BLaER1 treated with 17β-estradiol and CSF1 and Interleukin-3, amounts not matched to agents 10 nM and 100 nM (cell line): Measurements from ENCODE around the gene MAP2K5.
"Not testable (repeated sequence)": the region's sequence is repeated elsewhere in the genome, so short reads cannot be mapped to it uniquely, and the experiment has no call there.

Experiments used
- H3K27ac ChIP-seq, 11 experiments: shearing (Covaris generic); formaldehyde crosslinking; 2 replicates each; pipeline ENCODE4 v1.8.1; 2022
- H3K27me3 ChIP-seq, 11 experiments: shearing (Covaris generic); formaldehyde crosslinking; 2 replicates each; pipeline ENCODE4 v1.8.1; 2022
- H3K36me3 ChIP-seq, 11 experiments: shearing (Covaris generic); formaldehyde crosslinking; 2 replicates each; pipeline ENCODE4 v1.8.1; 2022
- H3K4me1 ChIP-seq, 10 experiments: shearing (Covaris generic); formaldehyde crosslinking; 2 replicates each; pipeline ENCODE4 v1.8.1; 2022
- H3K4me2 ChIP-seq, 11 experiments: shearing (Covaris generic); formaldehyde crosslinking; 2 replicates each; pipeline ENCODE4 v1.8.1; 2022
- H3K4me3 ChIP-seq, 10 experiments: shearing (Covaris generic); formaldehyde crosslinking; 2 replicates each; pipeline ENCODE4 v1.8.1; 2022
- H3K9ac ChIP-seq, 11 experiments: shearing (Covaris generic); formaldehyde crosslinking; 2 replicates each; pipeline ENCODE4 v1.8.1; 2022
- H3K9me3 ChIP-seq, 11 experiments: shearing (Covaris generic); formaldehyde crosslinking; replicated peaks in 1 of 11; 2 replicates each; pipeline ENCODE4 v1.8.1; 2022
- H4K20me1 ChIP-seq, 11 experiments: shearing (Covaris generic); formaldehyde crosslinking; 2 replicates each; pipeline ENCODE4 v1.8.1; 2022
- Cebpa-rat ChIP-seq, 11 experiments: shearing (Covaris generic); IDR thresholded peaks; 2 replicates each; pipeline ENCODE4 v1.8.1; 2022

Gene MAP2K5

GRCh38 chr15:67632261-67632660, 89.8 kb downstream of the MAP2K5 start:
- Histone ChIP-seq H3K36me3 (peaks cover 15 to 50% (median 27%) of the 10 kb centered on the region in 11 experiments; a peak in 18 of 22 replicates), H4K20me1 (no peaks in the 10 kb centered on the region), H3K9ac (no peak overlapping the region), H3K27me3 (no peaks in the 10 kb centered on the region), H3K4me1 (no peaks in the 10 kb centered on the region), H3K27ac (no peak overlapping the region), H3K9me3 (peaks cover 5 to 22% (median 8%) of the 10 kb centered on the region in 11 experiments; a peak in 17 of 22 replicates), H3K4me3 (no peak overlapping the region), H3K4me2 (no peak overlapping the region)
- TF ChIP-seq Cebpa-rat (IDR thresholded peaks at IDR 0.05): no peak

- H3K27ac ChIP-seq, H3K9ac ChIP-seq, H3K4me1 ChIP-seq, H3K4me2 ChIP-seq, H3K27me3 ChIP-seq, H3K4me3 ChIP-seq, H4K20me1 ChIP-seq: not testable (repeated sequence)
- peaks cover 18 to 56% (median 31%) of the 10 kb centered on the region in 11 experiments; a peak in 17 of 22 replicates for H3K36me3 ChIP-seq
- peaks cover 5 to 22% (median 8%) of the 10 kb centered on the region in 11 experiments; a peak in 17 of 22 replicates for H3K9me3 ChIP-seq
These were observed 93.4 kb downstream of the MAP2K5 start for GRCh38 chr15:67635950-67636349.

GRCh38 chr15:67639591-67639990, 97.1 kb downstream of the MAP2K5 start:
- peaks cover 0 to 6% (median 0%) of the 10 kb centered on the region in 10 experiments; a peak in 3 of 20 replicates for H3K4me1 ChIP-seq
- H4K20me1 ChIP-seq: no peaks in the 10 kb centered on the region
- no peak overlapping the region for H3K27ac ChIP-seq
- no peak overlapping the region for H3K9ac ChIP-seq
- no peak overlapping the region for H3K4me3 ChIP-seq
- peaks cover 0 to 7% (median 2%) of the 10 kb centered on the region in 11 experiments; a peak in 7 of 22 replicates for H3K9me3 ChIP-seq
- no peak for TF ChIP-seq Cebpa-rat (IDR thresholded peaks at IDR 0.05)
- H3K4me2 ChIP-seq: no peak overlapping the region
- no peaks in the 10 kb centered on the region for H3K27me3 ChIP-seq
- peaks cover 5 to 40% (median 15%) of the 10 kb centered on the region in 11 experiments; a peak in 17 of 22 replicates for H3K36me3 ChIP-seq

- Histone ChIP-seq H3K36me3 (peaks cover 0 to 36% (median 15%) of the 10 kb centered on the region in 11 experiments; a peak in 17 of 22 replicates), H3K4me1 (peaks cover 0 to 6% (median 0%) of the 10 kb centered on the region in 10 experiments; a peak in 3 of 20 replicates), H3K9ac (no peak overlapping the region), H4K20me1 (no peaks in the 10 kb centered on the region), H3K4me3 (no peak overlapping the region), H3K27me3 (no peaks in the 10 kb centered on the region), H3K4me2 (no peak overlapping the region), H3K9me3 (peaks cover 0 to 4% (median 0%) of the 10 kb centered on the region in 11 experiments; a peak in 1 of 22 replicates), H3K27ac (no peak overlapping the region)
- TF ChIP-seq Cebpa-rat (IDR thresholded peaks at IDR 0.05): no peak
These were observed 99.0 kb downstream of the MAP2K5 start for GRCh38 chr15:67641453-67641852.

GRCh38 chr15:67646847-67647246, 104.3 kb downstream of the MAP2K5 start:
- H3K9ac ChIP-seq: no peak overlapping the region
- no peaks in the 10 kb centered on the region for H3K27me3 ChIP-seq
- no peaks in the 10 kb centered on the region for H4K20me1 ChIP-seq
- no peak overlapping the region for H3K4me2 ChIP-seq
- H3K27ac ChIP-seq: no peak overlapping the region
- H3K36me3 ChIP-seq: peaks cover 7 to 51% (median 21%) of the 10 kb centered on the region in 11 experiments; a peak in 19 of 22 replicates
- no peak overlapping the region for H3K4me3 ChIP-seq
- H3K4me1 ChIP-seq: peaks cover 0 to 6% (median 0%) of the 10 kb centered on the region in 10 experiments; a peak in 3 of 20 replicates
- peaks cover 0 to 4% (median 0%) of the 10 kb centered on the region in 11 experiments; a peak in 1 of 22 replicates for H3K9me3 ChIP-seq
- no peak for TF ChIP-seq Cebpa-rat (IDR thresholded peaks at IDR 0.05)

GRCh38 chr15:67652586-67652985, 110.1 kb downstream of the MAP2K5 start:
- no peak overlapping the region for H3K27ac ChIP-seq
- H3K27me3 ChIP-seq: no peaks in the 10 kb centered on the region
- peaks cover 31 to 43% (median 37%) of the 10 kb centered on the region in 11 experiments for H3K9me3 ChIP-seq
- no peak overlapping the region for H3K4me3 ChIP-seq
- H3K9ac ChIP-seq: no peak overlapping the region
- H4K20me1 ChIP-seq: no peaks in the 10 kb centered on the region
- H3K4me1 ChIP-seq: no peaks in the 10 kb centered on the region
- peaks cover 34 to 83% (median 48%) of the 10 kb centered on the region in 11 experiments; a peak in 21 of 22 replicates for H3K36me3 ChIP-seq
- TF ChIP-seq Cebpa-rat (IDR thresholded peaks at IDR 0.05): no peak
- H3K4me2 ChIP-seq: no peak overlapping the region

GRCh38 chr15:67660446-67660845, 117.9 kb downstream of the MAP2K5 start:
- Histone ChIP-seq H3K4me1 (peaks cover 0 to 13% (median 10%) of the 10 kb centered on the region in 10 experiments; a peak in 15 of 20 replicates), H3K4me3 (no peak overlapping the region), H3K9ac (no peak overlapping the region), H3K36me3 (peaks cover 23 to 65% (median 42%) of the 10 kb centered on the region in 11 experiments), H3K27ac (no peak overlapping the region), H3K27me3 (no peaks in the 10 kb centered on the region), H4K20me1 (no peaks in the 10 kb centered on the region), H3K4me2 (no peak overlapping the region; a peak in 1 of 22 replicates), H3K9me3 (peaks cover 7 to 14% (median 11%) of the 10 kb centered on the region in 11 experiments)
- no peak for TF ChIP-seq Cebpa-rat (IDR thresholded peaks at IDR 0.05)

GRCh38 chr15:67660874-67661606, 118.5 kb downstream of the MAP2K5 start:
- TF ChIP-seq Cebpa-rat (IDR thresholded peaks at IDR 0.05): no peak
- Histone ChIP-seq H3K9me3 (peaks cover 1 to 8% (median 5%) of the 10 kb centered on the region in 11 experiments; a peak in 15 of 22 replicates), H3K36me3 (peaks cover 18 to 65% (median 38%) of the 10 kb centered on the region in 11 experiments), H4K20me1 (no peaks in the 10 kb centered on the region), H3K27ac (no peak overlapping the region), H3K4me1 (peaks cover 0 to 13% (median 10%) of the 10 kb centered on the region in 10 experiments; a peak in 15 of 20 replicates), H3K27me3 (no peaks in the 10 kb centered on the region), H3K4me3 (no peak overlapping the region), H3K4me2 (no peak overlapping the region), H3K9ac (no peak overlapping the region)

- no peak overlapping the region for H3K4me3 ChIP-seq
- H3K4me1 ChIP-seq: no peaks in the 10 kb centered on the region
- TF ChIP-seq Cebpa-rat (IDR thresholded peaks at IDR 0.05): no peak
- no peak overlapping the region for H3K9ac ChIP-seq
- H3K4me2 ChIP-seq: no peak overlapping the region
- no peaks in the 10 kb centered on the region for H4K20me1 ChIP-seq
- peaks cover 0 to 6% (median 3%) of the 10 kb centered on the region in 11 experiments; a peak in 6 of 22 replicates for H3K9me3 ChIP-seq
- no peak overlapping the region for H3K27ac ChIP-seq
- H3K27me3 ChIP-seq: no peaks in the 10 kb centered on the region
- H3K36me3 ChIP-seq: peaks cover 0 to 22% (median 1%) of the 10 kb centered on the region in 11 experiments; a peak in 8 of 22 replicates
These were observed 128.3 kb downstream of the MAP2K5 start for GRCh38 chr15:67670647-67671305.

GRCh38 chr15:67672834-67673233, 130.3 kb downstream of the MAP2K5 start:
- H3K36me3 ChIP-seq: peaks cover 0 to 13% (median 0%) of the 10 kb centered on the region in 11 experiments; a peak in 6 of 22 replicates

More at GRCh38 chr15:67672834-67673233, 130.3 kb downstream of the MAP2K5 start:
- not testable (repeated sequence) for H3K4me1 ChIP-seq, H3K9ac ChIP-seq, H3K4me2 ChIP-seq, H3K27ac ChIP-seq, H3K4me3 ChIP-seq, H4K20me1 ChIP-seq, H3K9me3 ChIP-seq, H3K27me3 ChIP-seq
